ENCODE results near the gene COL8A1.
A peak's percentile ranks its signal among the peaks of the same experiment; 100 is the strongest.
"Not testable (repeated sequence)": the region's sequence is repeated elsewhere in the genome, so short reads cannot be mapped to it uniquely, and the experiment has no call there.

Gene COL8A1

GRCh38 chr3:99805160-99805559 is 166.8 kb downstream of the COL8A1 start:
- no peak for DNase-seq (ENCODE audit: low spot score)

GRCh38 chr3:99808163-99808794 is 169.9 kb downstream of the COL8A1 start:
- DNase-seq (ENCODE audit: low spot score), result peak; percentile 70

- no peak for DNase-seq (ENCODE audit: low spot score)
Observed at GRCh38 chr3:99809565-99809964, 171.2 kb downstream of the COL8A1 start.

- no peak for DNase-seq (ENCODE audit: low spot score)
Observed at GRCh38 chr3:99810403-99810802, 172.0 kb downstream of the COL8A1 start.

- DNase-seq (ENCODE audit: low spot score), result peak; percentile 2
Observed at GRCh38 chr3:99817047-99817436, 178.6 kb downstream of the COL8A1 start.

- DNase-seq (ENCODE audit: low spot score), result peak; percentile 92
Observed at GRCh38 chr3:99817437-99818240, 179.2 kb downstream of the COL8A1 start, which contains the start of gene CMSS1. Gene CMSS1, plus strand, starts transcription at chr3:99817862.

- DNase-seq (ENCODE audit: low spot score), result no peak
Observed at GRCh38 chr3:99818818-99819217, 180.4 kb downstream of the COL8A1 start.

GRCh38 chr3:99823723-99824711 is 185.6 kb downstream of the COL8A1 start:
- no peak for DNase-seq (ENCODE audit: low spot score)

- DNase-seq (ENCODE audit: low spot score), result no peak
Observed at GRCh38 chr3:99825004-99825640, 186.7 kb downstream of the COL8A1 start.

- DNase-seq (ENCODE audit: low spot score), result no peak
Observed at GRCh38 chr3:99829844-99830243, 191.4 kb downstream of the COL8A1 start.

GRCh38 chr3:99833617-99834205 is 195.3 kb downstream of the COL8A1 start:
- no peak for DNase-seq (ENCODE audit: low spot score)

- no peak for DNase-seq (ENCODE audit: low spot score)
Observed at GRCh38 chr3:99834211-99834957, 196.0 kb downstream of the COL8A1 start.

GRCh38 chr3:99836681-99837080 is 198.3 kb downstream of the COL8A1 start:
- DNase-seq (ENCODE audit: low spot score), result no peak

GRCh38 chr3:99837715-99838114 is 199.3 kb downstream of the COL8A1 start:
- DNase-seq (ENCODE audit: low spot score), result no peak

GRCh38 chr3:99838755-99839154 is 200.4 kb downstream of the COL8A1 start:
- DNase-seq (ENCODE audit: low spot score), result no peak

- no peak for DNase-seq (ENCODE audit: low spot score)
Observed at GRCh38 chr3:99839613-99840012, 201.2 kb downstream of the COL8A1 start.

GRCh38 chr3:99841949-99842348 is 203.6 kb downstream of the COL8A1 start:
- not testable (repeated sequence) for DNase-seq (ENCODE audit: low spot score)

- peak; percentile 52 for DNase-seq (ENCODE audit: low spot score)
Observed at GRCh38 chr3:99842826-99843589, 204.6 kb downstream of the COL8A1 start.

- no peak for DNase-seq (ENCODE audit: low spot score)
Observed at GRCh38 chr3:99843590-99844258, 205.3 kb downstream of the COL8A1 start.
